Hippocampal formation (tissue), 2 donors: ENCODE measurements around the gene C17orf75.

Experiments used
- DNase-seq, 2 donors: peaks; one replicate each; lab custom pipeline; 2025; lab: John Stamatoyannopoulos, UW

The C17orf75 gene

DNA sequence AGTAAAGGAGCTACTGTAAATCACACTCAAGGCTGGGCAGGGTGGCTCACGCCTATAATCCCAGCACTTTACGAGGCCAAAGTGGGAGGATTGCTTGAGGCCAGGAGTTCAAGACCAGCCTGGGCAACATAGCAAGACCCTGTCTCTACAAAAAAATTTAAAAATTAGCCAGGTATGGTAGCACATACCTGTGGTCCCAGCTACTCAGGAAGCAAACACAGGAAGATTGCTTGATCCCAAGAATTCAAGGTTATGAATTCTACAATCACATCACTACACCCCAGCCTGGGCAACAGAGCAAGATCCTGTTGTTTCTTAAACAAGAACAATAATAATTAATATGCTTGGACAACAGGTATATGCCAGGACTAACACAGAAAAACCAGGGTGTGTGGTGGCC is 63.2 kb downstream of the C17orf75 start:
- no peak for DNase-seq
